ENCODE results near the gene LDLRAD1. TPM values are rescaled to one million over a fixed set of nuclear protein-coding genes. Genes with fewer than 3 reads are reported as not detected.
"Not testable (repeated sequence)": the region's sequence is repeated elsewhere in the genome, so short reads cannot be mapped to it uniquely, and the experiment has no call there.

LDLRAD1 gene
- total RNA-seq, 1 experiment from 2014 or later, result not detected

DNA sequence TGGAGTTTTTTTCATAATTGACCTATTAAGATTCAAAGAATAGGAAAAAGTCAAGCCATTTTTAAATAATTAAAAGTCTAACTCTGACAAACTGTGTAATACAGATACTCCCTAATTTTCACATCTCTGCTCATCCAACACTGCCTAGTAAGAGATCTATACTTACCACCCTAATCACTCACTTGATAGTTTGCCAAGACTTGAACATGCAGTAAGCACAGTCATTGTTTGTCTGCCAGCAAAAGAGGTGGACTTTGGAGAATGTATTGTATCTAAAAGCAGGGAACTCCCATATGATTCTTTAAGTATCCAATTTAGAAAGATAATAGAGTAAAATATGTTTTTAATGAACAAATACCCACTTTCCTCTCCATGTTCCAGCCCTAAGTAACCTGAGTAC lies 19.5 kb upstream of the LDLRAD1 start:
- Histone ChIP-seq H3K4me3 (no peak overlapping the region), H3K27me3 (replicated peaks) (no peaks in the 10 kb centered on the region), H3K27ac (no peak overlapping the region), H3K4me1 (replicated peaks) (no peaks in the 10 kb centered on the region), H3K9me3 (replicated peaks) (no peaks in the 10 kb centered on the region), H3K36me3 (peaks cover 56% of the 10 kb centered on the region)
- no peak for DNase-seq (ENCODE audit: low read depth in 1 of 2, low spot score in 2 of 2)

DNA sequence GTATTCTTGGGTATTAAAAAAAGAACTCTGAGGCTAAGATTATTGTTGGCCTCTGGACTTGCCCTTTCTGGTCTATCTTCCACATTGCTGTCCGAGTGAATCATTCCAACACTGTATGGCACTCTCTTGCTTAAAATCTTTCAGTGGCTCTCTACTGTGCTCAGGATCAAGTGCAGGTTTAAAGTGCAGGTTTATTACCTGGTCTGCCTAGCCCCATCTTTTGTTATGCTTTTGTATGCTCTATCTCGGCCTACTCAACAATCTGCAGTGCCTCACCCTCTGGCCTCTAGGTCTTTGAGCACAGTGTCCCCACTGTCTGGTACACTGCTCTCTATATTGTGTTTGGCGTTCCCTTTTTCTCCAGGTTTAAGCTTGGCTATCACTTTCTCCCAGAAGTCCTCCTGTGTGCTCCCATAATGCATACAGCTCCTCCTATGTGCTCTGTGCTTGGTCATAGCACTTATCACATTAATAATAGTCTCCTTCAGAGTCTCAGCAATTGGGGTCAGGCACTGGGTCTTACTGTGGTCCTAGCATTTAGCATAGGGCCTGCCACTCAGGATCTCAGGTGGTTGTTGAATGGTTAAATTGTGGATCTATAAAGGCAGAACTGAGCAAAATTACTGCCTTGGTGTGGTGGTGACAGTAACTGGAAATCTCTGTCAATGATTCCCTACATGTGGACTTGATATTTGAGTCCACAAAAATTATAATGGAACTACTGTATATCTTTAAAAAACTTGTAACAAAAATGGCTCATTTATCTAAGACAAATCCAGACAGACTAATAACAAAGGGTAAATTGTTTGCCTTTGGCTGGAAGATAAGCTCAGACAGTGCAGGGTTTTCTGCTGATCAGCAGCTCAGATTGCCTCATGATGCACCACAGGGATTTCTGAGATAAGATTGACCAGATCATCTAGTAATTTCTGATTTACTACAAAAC lies 10.6 kb upstream of the LDLRAD1 start:
- H3K27me3 ChIP-seq (replicated peaks), result no peaks in the 10 kb centered on the region
- H3K4me3 ChIP-seq, result no peak overlapping the region
- peaks cover 7% of the 10 kb centered on the region for H3K36me3 ChIP-seq
- no peak overlapping the region for H3K27ac ChIP-seq
- no peak for DNase-seq (ENCODE audit: low read depth in 1 of 2, low spot score in 2 of 2)
- no peaks in the 10 kb centered on the region for H3K9me3 ChIP-seq (replicated peaks)
- H3K4me1 ChIP-seq (replicated peaks), result no peaks in the 10 kb centered on the region

DNA sequence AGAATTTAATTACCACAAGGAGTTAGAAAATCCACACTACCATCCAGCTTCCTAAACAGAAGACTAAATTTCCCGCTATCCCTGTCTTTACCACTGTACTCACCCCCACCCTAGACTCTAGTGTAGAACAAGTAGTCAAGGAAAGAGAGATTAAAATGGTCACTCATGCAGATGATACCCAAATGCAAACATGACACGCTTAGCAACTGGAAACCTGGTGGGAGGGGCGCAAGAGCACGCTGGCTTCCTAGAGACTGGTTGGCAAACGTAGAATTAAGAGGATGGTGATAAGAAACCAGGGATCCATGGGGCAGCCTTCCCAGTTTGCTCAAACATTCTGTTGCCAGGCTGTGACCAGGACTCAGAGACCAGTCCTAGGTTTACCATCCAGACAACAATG lies 9.9 kb upstream of the LDLRAD1 start:
- Histone ChIP-seq H3K27ac (no peak overlapping the region), H3K4me1 (replicated peaks) (no peaks in the 10 kb centered on the region), H3K36me3 (peaks cover 7% of the 10 kb centered on the region; the same call in 1 of the 2 replicates)

DNA sequence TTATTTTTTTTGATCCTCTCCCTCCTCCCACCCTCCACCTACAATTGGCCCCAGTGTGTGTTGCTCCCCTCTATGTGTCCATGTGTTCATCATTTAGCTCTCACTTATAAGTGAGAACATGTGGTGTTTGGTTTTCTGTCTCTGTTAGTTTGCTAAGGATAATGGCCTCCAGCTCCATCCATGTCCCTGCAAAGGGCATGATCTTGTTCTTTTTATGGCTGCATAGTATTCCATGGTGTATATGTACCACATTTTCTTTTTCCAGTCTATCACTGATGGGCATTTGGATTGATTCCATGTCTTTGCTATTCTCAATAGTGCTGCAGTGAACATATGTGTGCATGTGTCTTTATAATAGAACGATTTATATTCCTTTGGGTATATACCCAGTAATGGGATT lies 6.8 kb upstream of the LDLRAD1 start:
- H3K9me3 ChIP-seq (replicated peaks); H3K4me3 ChIP-seq; H3K4me1 ChIP-seq (replicated peaks); H3K36me3 ChIP-seq; H3K27ac ChIP-seq; DNase-seq (ENCODE audit: low read depth in 1 of 2, low spot score in 2 of 2); H3K27me3 ChIP-seq (replicated peaks): not testable (repeated sequence)

More for the DNA sequence above, 9.9 kb upstream of the LDLRAD1 start:
- Histone ChIP-seq H3K27me3 (replicated peaks) (no peaks in the 10 kb centered on the region), H3K4me3 (no peak overlapping the region), H3K9me3 (replicated peaks) (no peaks in the 10 kb centered on the region)
- DNase-seq (ENCODE audit: low read depth in 1 of 2, low spot score in 2 of 2), result no peak

DNA sequence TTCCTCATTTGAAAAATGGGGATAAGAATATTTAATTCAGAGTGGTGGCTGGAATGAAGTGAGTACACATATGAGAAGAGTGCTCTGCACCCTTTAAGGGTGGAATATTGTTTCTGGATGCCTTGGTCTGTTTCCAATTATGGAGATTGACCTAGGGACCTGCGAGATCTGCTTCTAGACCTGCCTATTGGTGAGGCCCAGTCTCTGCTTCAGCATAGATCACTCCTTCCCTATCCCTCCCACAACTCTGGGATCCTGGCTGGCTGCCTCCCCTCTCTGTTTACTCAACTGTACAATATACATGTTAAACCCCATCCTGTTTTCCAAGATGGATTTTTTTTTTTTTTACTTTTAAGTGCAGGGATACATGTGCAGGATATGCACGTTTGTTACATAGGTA lies 6.4 kb upstream of the LDLRAD1 start:
- Histone ChIP-seq H3K9me3 (replicated peaks) (no peaks in the 10 kb centered on the region), H3K4me3 (no peak overlapping the region), H3K27me3 (replicated peaks) (no peaks in the 10 kb centered on the region), H3K36me3 (no peaks in the 10 kb centered on the region), H3K27ac (no peak overlapping the region), H3K4me1 (replicated peaks) (no peaks in the 10 kb centered on the region)
- no peak for DNase-seq (ENCODE audit: low read depth in 1 of 2, low spot score in 2 of 2)

DNA sequence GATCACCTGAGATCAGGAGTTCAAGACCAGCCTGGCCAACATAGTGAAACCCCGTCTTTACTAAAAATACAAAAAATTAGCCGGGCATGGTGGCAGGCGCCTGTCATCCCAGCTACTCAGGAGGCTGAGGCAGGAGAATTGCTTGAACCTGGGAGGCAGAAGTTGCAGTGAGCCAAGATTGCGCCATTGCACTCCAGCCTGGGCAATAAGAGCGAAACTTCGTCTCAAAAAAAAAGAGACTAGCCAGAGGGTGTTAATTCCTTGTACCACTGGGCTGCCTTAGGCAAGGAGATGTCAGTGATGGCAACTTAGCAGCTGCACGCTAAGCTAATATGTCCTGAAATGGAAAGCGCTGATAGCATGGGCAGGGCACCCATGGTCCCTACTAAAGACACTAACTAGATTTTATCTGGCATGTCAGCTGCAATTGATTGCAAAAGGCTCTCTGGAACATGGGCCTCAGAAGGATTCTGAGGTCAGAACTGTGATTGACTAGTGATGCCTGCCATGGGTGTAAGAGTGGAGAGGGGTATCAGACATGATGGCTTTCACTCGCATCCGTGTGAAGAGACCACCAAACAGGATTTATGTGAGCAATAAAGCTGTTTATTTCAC lies 1.7 kb upstream of the LDLRAD1 start:
- not testable (repeated sequence) for H3K4me1 ChIP-seq (replicated peaks); H3K9me3 ChIP-seq (replicated peaks); DNase-seq (ENCODE audit: low read depth in 1 of 2, low spot score in 2 of 2); H3K4me3 ChIP-seq; H3K27ac ChIP-seq; H3K36me3 ChIP-seq; H3K27me3 ChIP-seq (replicated peaks)

DNA sequence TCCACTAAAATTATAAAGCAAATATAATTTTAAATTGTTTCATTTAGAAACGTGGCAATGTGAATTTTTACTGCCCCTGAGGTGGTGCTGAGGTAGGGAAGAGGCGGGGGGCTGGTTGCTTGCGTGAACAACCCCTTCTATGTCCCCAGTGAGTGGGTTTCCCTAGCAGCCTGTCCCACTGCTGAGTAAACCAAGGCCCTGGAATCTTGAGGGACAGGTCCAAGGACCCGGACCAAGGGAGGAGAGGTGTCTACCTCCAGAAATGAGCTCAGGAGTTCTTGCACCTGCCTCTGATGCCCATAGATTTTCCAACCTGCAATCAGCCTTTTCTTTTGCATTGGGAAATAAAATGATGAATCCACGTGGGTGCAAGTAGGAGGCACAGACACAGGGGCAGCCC lies 649 bp upstream of the LDLRAD1 start:
- H3K36me3 ChIP-seq, result no peaks in the 10 kb centered on the region
- H3K27me3 ChIP-seq (replicated peaks), result no peaks in the 10 kb centered on the region
- no peak for DNase-seq (ENCODE audit: low read depth in 1 of 2, low spot score in 2 of 2)
- peaks cover 9% of the 10 kb centered on the region for H3K4me1 ChIP-seq (replicated peaks)
- no peaks in the 10 kb centered on the region for H3K9me3 ChIP-seq (replicated peaks)
- H3K27ac ChIP-seq, result no peak overlapping the region
- H3K4me3 ChIP-seq, result no peak overlapping the region

DNA sequence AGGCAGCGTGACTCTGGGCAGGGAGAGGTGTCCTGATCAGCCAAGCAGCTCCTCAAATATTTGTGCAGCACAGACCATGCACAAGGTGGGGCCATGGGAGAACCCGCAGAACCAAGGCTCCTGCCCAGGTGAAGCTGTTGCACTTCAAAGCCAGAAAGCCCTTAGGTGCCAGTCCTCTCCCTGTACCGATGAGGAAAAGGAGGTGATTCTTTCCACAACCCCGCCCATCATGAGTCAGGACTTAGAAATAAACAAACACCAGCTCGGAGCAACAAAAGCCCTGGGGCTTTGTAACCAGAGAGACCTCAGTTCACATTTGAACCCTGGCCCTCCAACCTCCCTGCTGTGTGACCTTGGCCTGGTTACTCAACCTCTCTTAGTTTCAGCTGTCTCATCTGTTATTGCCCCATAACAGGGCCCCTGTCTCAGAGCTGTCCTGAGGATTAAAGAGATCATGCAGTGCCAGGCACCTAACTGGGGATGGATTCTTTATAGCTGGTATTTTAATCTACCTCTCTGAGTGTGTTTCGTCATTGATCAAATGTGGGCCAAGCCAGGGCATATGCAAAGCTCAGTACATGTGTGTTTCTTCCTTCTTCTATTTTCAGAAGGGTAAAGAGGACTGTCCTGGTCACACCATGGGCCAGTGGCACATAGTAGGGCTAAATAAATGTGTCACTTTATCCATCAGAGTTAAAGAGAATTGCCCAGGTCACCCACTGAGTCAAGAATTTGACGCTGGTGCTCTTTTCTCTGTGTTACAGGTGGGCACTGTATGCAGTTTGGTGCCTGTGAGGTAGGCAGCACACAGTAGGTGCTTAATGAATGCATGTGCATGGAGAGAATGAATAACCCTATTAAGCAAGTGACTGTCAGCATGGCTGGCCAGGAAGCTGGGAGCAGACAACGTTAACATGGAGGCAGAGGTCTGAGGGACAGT lies 1.4 kb downstream of the LDLRAD1 start:
- H3K36me3 ChIP-seq, result no peaks in the 10 kb centered on the region
- peaks cover 9% of the 10 kb centered on the region for H3K4me1 ChIP-seq (replicated peaks)
- H3K9me3 ChIP-seq (replicated peaks), result no peaks in the 10 kb centered on the region
- peaks cover 4% of the 10 kb centered on the region; the same call in 1 of the 2 replicates for H3K27me3 ChIP-seq (replicated peaks)
- peak; percentile 49 to 61 for DNase-seq (ENCODE audit: low read depth in 1 of 2, low spot score in 2 of 2)
- no peak overlapping the region for H3K4me3 ChIP-seq
- no peak overlapping the region for H3K27ac ChIP-seq

DNA sequence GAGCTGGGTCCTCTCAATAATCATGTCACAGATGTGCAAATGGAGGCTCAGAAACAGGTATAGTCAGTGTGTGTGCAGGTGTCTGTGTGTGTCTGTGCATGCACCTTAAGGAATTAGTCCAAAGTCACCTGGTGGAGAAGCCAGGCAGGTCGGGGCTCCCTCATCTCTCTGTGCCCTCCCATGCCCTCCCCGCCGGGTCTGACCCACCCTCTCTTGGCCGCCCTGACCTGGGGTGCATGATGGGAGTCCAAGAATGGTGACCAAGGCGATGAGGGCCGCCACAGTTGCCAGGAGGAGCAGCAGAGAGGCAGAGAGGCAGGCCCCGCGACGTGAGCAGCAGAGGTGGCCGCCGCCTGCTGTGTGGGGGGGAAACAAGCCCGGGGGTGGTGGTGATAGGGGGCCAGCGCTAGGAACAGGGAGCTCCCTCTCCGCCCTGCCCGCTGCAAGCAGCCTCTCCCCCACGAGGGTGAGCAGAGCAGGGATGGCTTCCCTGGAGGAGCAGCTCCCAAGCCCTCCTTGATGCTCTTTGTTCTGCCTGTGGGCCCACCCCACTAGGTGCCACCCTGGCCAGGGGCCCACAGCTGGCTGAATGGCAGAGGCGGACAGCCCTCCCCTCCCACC lies 3.9 kb downstream of the LDLRAD1 start:
- H3K27ac ChIP-seq, result no peak overlapping the region
- H3K9me3 ChIP-seq (replicated peaks), result no peaks in the 10 kb centered on the region
- no peak for DNase-seq (ENCODE audit: low read depth in 1 of 2, low spot score in 2 of 2)
- H3K4me3 ChIP-seq, result no peak overlapping the region
- H3K36me3 ChIP-seq, result no peaks in the 10 kb centered on the region
- peaks cover 9% of the 10 kb centered on the region for H3K4me1 ChIP-seq (replicated peaks)
- H3K27me3 ChIP-seq (replicated peaks), result peaks cover 6% of the 10 kb centered on the region; the same call in 1 of the 2 replicates

DNA sequence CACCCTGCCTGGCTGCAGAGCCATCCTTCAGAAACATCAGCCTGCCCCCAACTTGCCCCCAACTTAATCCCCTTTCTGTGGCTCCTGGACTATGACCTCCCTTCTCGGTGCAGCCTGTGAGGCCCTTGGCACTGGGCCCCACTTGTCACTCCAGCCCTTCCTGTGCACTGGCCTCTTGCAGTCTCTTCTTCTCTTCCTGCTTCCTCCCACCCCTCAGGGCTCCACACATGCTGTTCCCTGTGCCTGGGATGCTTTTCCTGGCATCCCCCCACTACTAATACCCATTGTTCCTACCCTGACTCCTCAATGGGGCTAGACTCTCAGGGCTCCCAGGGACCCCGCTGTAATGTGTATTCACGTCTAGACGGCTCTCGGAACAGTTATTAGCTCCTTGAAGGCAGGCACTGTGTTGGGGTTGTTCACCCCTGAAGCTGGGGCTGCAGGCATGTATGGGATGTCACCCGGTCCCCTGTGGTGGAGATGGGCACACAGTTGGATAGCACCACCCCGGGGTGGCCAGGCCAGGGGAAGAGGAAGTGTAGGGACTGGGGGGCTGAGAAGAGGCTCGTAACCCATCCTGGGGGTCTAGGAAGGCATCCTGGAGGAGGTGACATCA lies 4.5 kb downstream of the LDLRAD1 start:
- Histone ChIP-seq H3K27ac (no peak overlapping the region), H3K4me3 (no peak overlapping the region), H3K36me3 (no peaks in the 10 kb centered on the region), H3K9me3 (replicated peaks) (no peaks in the 10 kb centered on the region), H3K4me1 (replicated peaks) (peaks cover 9% of the 10 kb centered on the region), H3K27me3 (replicated peaks) (peaks cover 6% of the 10 kb centered on the region; the same call in 1 of the 2 replicates)
- DNase-seq (ENCODE audit: low read depth in 1 of 2, low spot score in 2 of 2), result no peak

DNA sequence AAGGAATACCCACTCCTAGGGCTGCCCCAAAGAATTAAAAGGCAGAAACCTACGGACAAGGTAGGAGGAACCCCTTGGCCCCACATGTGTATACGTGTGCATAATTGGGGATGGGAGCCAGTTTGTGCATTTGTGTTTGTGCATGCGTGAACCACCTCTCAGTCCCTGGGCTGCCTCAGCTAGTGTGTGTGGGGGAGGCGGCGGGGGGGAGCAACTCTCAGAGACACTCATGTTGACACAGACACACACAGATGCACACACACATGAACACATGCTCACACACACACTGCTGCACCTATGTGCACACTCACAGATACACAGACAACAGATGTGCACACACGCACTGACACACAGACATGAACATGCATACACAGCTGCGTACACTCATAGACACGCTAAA lies 5.1 kb downstream of the LDLRAD1 start:
- Histone ChIP-seq H3K4me1 (replicated peaks) (peaks cover 9% of the 10 kb centered on the region), H3K9me3 (replicated peaks) (no peaks in the 10 kb centered on the region), H3K27ac (no peak overlapping the region), H3K4me3 (no peak overlapping the region), H3K27me3 (replicated peaks) (peaks cover 6% of the 10 kb centered on the region; the same call in 1 of the 2 replicates), H3K36me3 (no peaks in the 10 kb centered on the region)
- no peak for DNase-seq (ENCODE audit: low read depth in 1 of 2, low spot score in 2 of 2)

DNA sequence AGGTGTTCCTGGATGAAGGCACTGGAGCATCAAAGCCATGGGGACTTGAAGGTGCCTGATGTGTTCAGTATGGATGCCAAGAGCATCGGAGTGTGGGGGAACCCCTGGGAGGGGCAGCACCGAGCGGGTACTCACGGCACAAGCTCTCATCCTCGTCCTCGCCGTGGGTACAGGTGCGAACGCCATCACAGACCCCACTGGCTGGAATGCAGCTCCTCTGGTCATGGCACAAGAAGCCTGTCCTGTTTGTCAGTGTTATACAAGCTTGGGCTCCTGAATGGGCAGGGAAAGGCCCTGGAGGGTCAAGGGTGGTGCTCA lies 6.0 kb downstream of the LDLRAD1 start:
- peaks cover 6% of the 10 kb centered on the region; the same call in 1 of the 2 replicates for H3K27me3 ChIP-seq (replicated peaks)

More for the DNA sequence above, 6.0 kb downstream of the LDLRAD1 start:
- peaks cover 9% of the 10 kb centered on the region for H3K4me1 ChIP-seq (replicated peaks)
- H3K4me3 ChIP-seq, result no peak overlapping the region
- DNase-seq (ENCODE audit: low read depth in 1 of 2, low spot score in 2 of 2), result no peak
- no peaks in the 10 kb centered on the region for H3K36me3 ChIP-seq
- no peak overlapping the region for H3K27ac ChIP-seq
- no peaks in the 10 kb centered on the region for H3K9me3 ChIP-seq (replicated peaks)

Data from SJSA1 (cell line).